GM19455 (cell line): Measurements from ENCODE around the gene ISM1.

Experiments used
- ATAC-seq: cut with Tn5 transposase; IDR thresholded peaks from one replicate; pipeline ENCODE4 v1.9.1; 2021; ENCODE audit not compliant: unreplicated experiment

Gene ISM1

GRCh38 chr20:13251904-13252297 is 30.8 kb downstream of the ISM1 start:
- no peak for ATAC-seq

GRCh38 chr20:13255356-13255755 is 34.3 kb downstream of the ISM1 start:
- no peak for ATAC-seq

GRCh38 chr20:13256606-13257005 is 35.5 kb downstream of the ISM1 start:
- no peak for ATAC-seq

GRCh38 chr20:13259921-13260320 is 38.8 kb downstream of the ISM1 start:
- ATAC-seq = no peak

GRCh38 chr20:13260650-13261279 is 39.7 kb downstream of the ISM1 start:
- ATAC-seq = no peak

- peak; percentile 50 for ATAC-seq
Observed at GRCh38 chr20:13261460-13262301, 40.6 kb downstream of the ISM1 start.

GRCh38 chr20:13262302-13262650 is 41.2 kb downstream of the ISM1 start:
- no peak for ATAC-seq

GRCh38 chr20:13262671-13263360 is 41.7 kb downstream of the ISM1 start:
- no peak for ATAC-seq

- ATAC-seq = no peak
Observed at GRCh38 chr20:13263451-13263850, 42.4 kb downstream of the ISM1 start.

- no peak for ATAC-seq
Observed at GRCh38 chr20:13264907-13265306, 43.8 kb downstream of the ISM1 start.

- no peak for ATAC-seq
Observed at GRCh38 chr20:13265941-13266340, 44.9 kb downstream of the ISM1 start.

GRCh38 chr20:13267231-13267630 is 46.2 kb downstream of the ISM1 start:
- ATAC-seq = no peak

- no peak for ATAC-seq
Observed at GRCh38 chr20:13268953-13269352, 47.9 kb downstream of the ISM1 start.

- ATAC-seq = no peak
Observed at GRCh38 chr20:13270211-13270610, 49.1 kb downstream of the ISM1 start.

- ATAC-seq = no peak
Observed at GRCh38 chr20:13271098-13271497, 50.0 kb downstream of the ISM1 start.

- no peak for ATAC-seq
Observed at GRCh38 chr20:13271977-13272975, 51.2 kb downstream of the ISM1 start.

- no peak for ATAC-seq
Observed at GRCh38 chr20:13274275-13274861, 53.3 kb downstream of the ISM1 start.

GRCh38 chr20:13276945-13277541 is 56.0 kb downstream of the ISM1 start:
- ATAC-seq = no peak

- no peak for ATAC-seq
Observed at GRCh38 chr20:13277663-13278295, 56.7 kb downstream of the ISM1 start.
